HCT116 (cell line): ENCODE results near the gene EMC10. TPM values are rescaled to one million over a fixed set of nuclear protein-coding genes. Genes with fewer than 3 reads are reported as not detected.

Source experiments
- ATAC-seq: fragments of 200-7000 bp; cut with Tn5 transposase; 2 replicates; pipeline ENCODE4 v1.9.1; 2020; ENCODE audit warnings: mild to moderate bottlenecking, moderate library complexity
- BruUV-seq: library from RNA; stranded (reverse); fragments of 400-500 nt; replicated peaks from 2 replicates; lab custom pipeline; 2021; lab: Mats Ljungman, UMichigan
- CTCF ChIA-PET: fragments of 300-600 bp; sonication (Branson Sonifier 250); formaldehyde crosslinking; loops from one replicate; lab custom pipeline; 2021; ENCODE audit warnings: antibody characterized with exemption; lab: Charles Lee
- POLR2A ChIA-PET: fragments of 300-600, 350-600 bp; sonication (Branson Sonifier 250); formaldehyde crosslinking; loops from one replicate; lab custom pipeline; 2021; ENCODE audit warnings: antibody characterized with exemption; lab: Charles Lee
- RAD21 ChIA-PET, 2 experiments: fragments of 300-600 bp; sonication (Branson Sonifier 250); formaldehyde crosslinking; loops; one replicate each; lab custom pipeline; 2023; ENCODE audit warnings: low total read pairs in 2 of 2; ENCODE audit not compliant: uncharacterized antibody in 2 of 2, unreplicated experiment in 2 of 2, low non-redundant PET in 1 of 2; lab: Charles Lee
- DNase-seq: peaks from one replicate; pipeline ENCODE4 v3.0.0-alpha.2; 2010; ENCODE audit warnings: low read depth, low spot score
- H2AFZ ChIP-seq: fragments of 200-600 bp; shearing (Covaris generic), sonication (generic); 2 replicates; pipeline ENCODE4 v1.6.1; 2017; ENCODE audit warnings: low read depth, mixed run types, mixed read lengths, antibody characterized with exemption, low read length; ENCODE audit not compliant: poor library complexity, severe bottlenecking
- H3K27ac ChIP-seq: 2 replicates; pipeline ENCODE4 v1.5.1; 2012; ENCODE audit warnings: low read depth, low read length
- H3K27me3 ChIP-seq: fragments of 200-600 bp; sonication (generic); 2 replicates; pipeline ENCODE4 v1.6.1; 2016; ENCODE audit warnings: mixed run types, low read length, mixed read lengths; ENCODE audit not compliant: insufficient read depth
- H3K36me3 ChIP-seq, 2 experiments: fragments of 200-500 bp in 1 of 2; fragments of 200-600 bp in 1 of 2; sonication (Bioruptor generic) in 1 of 2; sonication (generic) in 1 of 2; 2 replicates each; pipeline versions ENCODE4 v1.5.1 to v1.6.1; 2014 to 2016; ENCODE audit warnings: low read length in 2 of 2, inconsistent platforms in 1 of 2, mixed read lengths in 1 of 2, mixed run types in 1 of 2; ENCODE audit not compliant: insufficient read depth in 2 of 2, control insufficient read depth in 1 of 2
- H3K4me1 ChIP-seq, 2 experiments: fragments of 200-600 bp in 1 of 2; sonication (generic) in 1 of 2; 2 replicates each; pipeline versions ENCODE4 v1.5.1 to v1.6.1; 2012 to 2017; ENCODE audit warnings: low read length in 2 of 2, inconsistent platforms in 1 of 2, mild to moderate bottlenecking in 1 of 2, mixed read lengths in 1 of 2, mixed run types in 1 of 2, moderate library complexity in 1 of 2; ENCODE audit not compliant: insufficient read depth in 2 of 2, control insufficient read depth in 1 of 2
- H3K4me2 ChIP-seq: fragments of 200-600 bp; sonication (generic); 2 replicates; pipeline ENCODE4 v1.6.1; 2017; ENCODE audit warnings: mixed run types, low read length, mixed read lengths
- H3K4me3 ChIP-seq, 2 experiments: fragments of 200-600 bp in 1 of 2; sonication (generic) in 1 of 2; replicated peaks in 1 of 2; 2 replicates each; pipeline ENCODE4 v1.5.1; 2011 to 2016; ENCODE audit warnings: low read length in 2 of 2, control low read depth in 1 of 2, low read depth in 1 of 2, mild to moderate bottlenecking in 1 of 2, mixed read lengths in 1 of 2, mixed run types in 1 of 2
- H3K79me2 ChIP-seq: fragments of 200-600 bp; sonication (generic); 2 replicates; pipeline ENCODE4 v1.6.1; 2017; ENCODE audit warnings: mild to moderate bottlenecking, mixed run types, low read length, moderate library complexity, mixed read lengths; ENCODE audit not compliant: insufficient read depth
- H3K9ac ChIP-seq: fragments of 200-600 bp; sonication (generic); 2 replicates; pipeline ENCODE4 v1.6.1; 2016; ENCODE audit warnings: low read length, mixed read lengths
- H3K9me2 ChIP-seq: fragments of 200-600 bp; sonication (generic), shearing (Covaris generic); 2 replicates; pipeline ENCODE4 v1.6.1; 2017; ENCODE audit warnings: mixed run types, mild to moderate bottlenecking, moderate library complexity; ENCODE audit not compliant: insufficient read depth
- H3K9me3 ChIP-seq, 2 experiments: fragments of 200-500 bp in 1 of 2; fragments of 200-600 bp in 1 of 2; sonication (Bioruptor generic) in 1 of 2; sonication (generic) in 1 of 2; 2 replicates each; pipeline ENCODE4 v1.6.1; 2014 to 2017; ENCODE audit warnings: low read length in 2 of 2, mixed read lengths in 2 of 2, inconsistent platforms in 1 of 2, low read depth in 1 of 2, mild to moderate bottlenecking in 1 of 2, mixed run types in 1 of 2, moderate library complexity in 1 of 2; ENCODE audit not compliant: control insufficient read depth in 1 of 2, insufficient read depth in 1 of 2
- H4K20me1 ChIP-seq: fragments of 200-600 bp; sonication (generic), shearing (Covaris generic); 2 replicates; pipeline ENCODE4 v1.6.1; 2017; ENCODE audit warnings: mixed run types, mild to moderate bottlenecking, moderate library complexity; ENCODE audit not compliant: insufficient read depth
- ATF3 ChIP-seq: IDR thresholded peaks from 2 replicates; pipeline ENCODE4 v1.6.1; 2012
- SIN3A ChIP-seq: IDR thresholded peaks from 2 replicates; pipeline ENCODE4 v1.6.1; 2012; ENCODE audit warnings: low read depth
- SRF ChIP-seq: IDR thresholded peaks from 2 replicates; pipeline ENCODE4 v1.6.1; 2012; ENCODE audit warnings: low read depth
- TCF7L2 ChIP-seq: IDR thresholded peaks from 2 replicates; pipeline ENCODE4 v1.7.0; 2011; ENCODE audit warnings: borderline replicate concordance, inconsistent platforms; ENCODE audit not compliant: insufficient read depth, insufficient read length; ENCODE audit errors: extremely low read depth
- intact Hi-C: fragments of 100-400 bp; cut with micrococcal nuclease; formaldehyde crosslinking; loops from 2 replicates; pipeline ENCODE4 v1.10.0; 2022
- total RNA-seq: library from RNA; stranded (reverse); gene quantifications from one replicate; pipeline ENCODE4 v1.2.1, GENCODE V29; 2021; ENCODE audit not compliant: unreplicated experiment

EMC10 gene
- total RNA-seq, 1 experiment from 2014 or later: 92.4 TPM

DNA sequence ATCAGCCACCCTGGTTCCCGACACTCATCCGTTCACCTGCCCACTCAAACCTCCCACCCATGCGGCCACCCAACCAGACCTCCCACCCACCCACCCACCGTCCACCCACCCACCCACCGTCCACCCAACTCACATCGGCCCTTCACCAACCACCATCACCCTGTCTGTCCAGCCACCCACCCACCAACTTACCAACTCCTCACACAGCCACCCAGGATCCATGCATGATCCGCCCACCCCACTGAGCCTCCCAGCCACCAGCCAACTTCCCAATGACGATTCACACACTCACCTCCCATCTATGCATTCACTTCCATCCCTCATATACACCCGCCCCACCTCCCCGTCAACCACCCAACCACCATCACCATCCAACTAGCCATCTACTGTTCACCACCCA, 30.4 kb downstream of the EMC10 start:
- H3K4me2 ChIP-seq: no peak overlapping the region
- CTCF ChIA-PET: no interaction called here

GRCh38 chr19:50507376-50507775, 31.1 kb downstream of the EMC10 start:
- ChIA-PET POLR2A (no interaction called here), RAD21 (no interaction called here), CTCF (no interaction called here)
- H3K9me3 ChIP-seq: no peaks in the 10 kb centered on the region
- DNase-seq (no peak), ATAC-seq (no peak)
- BruUV-seq: no TSS peak
- H2AFZ ChIP-seq: no peak overlapping the region
- 0 out of 2 replicates have a peak, but pooled peaks have one; percentile 21 for TF ChIP-seq SIN3A
- no peak for TF ChIP-seq ATF3
- H4K20me1 ChIP-seq: no peaks in the 10 kb centered on the region
- H3K27ac ChIP-seq: no peak overlapping the region
- no peaks in the 10 kb centered on the region for H3K9me2 ChIP-seq
- H3K79me2 ChIP-seq: peaks cover 8% of the 10 kb centered on the region; the same call in 1 of the 2 replicates
- H3K27me3 ChIP-seq: no peaks in the 10 kb centered on the region
- no peaks in the 10 kb centered on the region; a peak in 1 of 4 replicates for H3K36me3 ChIP-seq
- H3K9ac ChIP-seq: no peak overlapping the region
- no peak overlapping the region for H3K4me2 ChIP-seq
- intact Hi-C loops: no loop called here
- H3K4me1 ChIP-seq: peaks cover 3 to 15% of the 10 kb centered on the region in 2 experiments; a peak in 3 of 4 replicates
- H3K4me3 ChIP-seq: no peak overlapping the region

More for the DNA sequence above, 30.4 kb downstream of the EMC10 start:
- Histone ChIP-seq H2AFZ (no peak overlapping the region), H3K27me3 (no peaks in the 10 kb centered on the region), H3K4me3 (no peak overlapping the region), H3K9ac (no peak overlapping the region), H3K36me3 (no peaks in the 10 kb centered on the region; a peak in 1 of 4 replicates), H3K9me3 (no peaks in the 10 kb centered on the region), H3K79me2 (peaks cover 8% of the 10 kb centered on the region; the same call in 1 of the 2 replicates), H3K4me1 (peaks cover 3 to 11% of the 10 kb centered on the region in 2 experiments; a peak in 3 of 4 replicates), H3K9me2 (no peaks in the 10 kb centered on the region)
- ChIA-PET RAD21 (no interaction called here), POLR2A (no interaction called here)
- ATAC-seq (no peak), DNase-seq (no peak)
- BruUV-seq: no TSS peak
- no peak for TF ChIP-seq SRF
- no peak for TF ChIP-seq TCF7L2
- TF ChIP-seq, all 23 proteins: peak for 0
- intact Hi-C loops: no loop called here
- Histone ChIP-seq H3K27ac (no peak overlapping the region), H4K20me1 (no peaks in the 10 kb centered on the region)
